Endothelial cell of umbilical vein (primary cell): ENCODE data around the gene SH3BGRL. TPM values are rescaled to one million over a fixed set of nuclear protein-coding genes. Genes with fewer than 3 reads are reported as not detected.

ENCODE experiments used
- BruUV-seq: library from RNA; stranded (reverse); fragments of 400-500 nt; replicated peaks from 2 replicates; lab custom pipeline; 2021; lab: Mats Ljungman, UMichigan
- CTCF ChIA-PET: fragments of 300-600, 350-600 bp; sonication (Branson Sonifier 250); formaldehyde crosslinking; loops from one replicate; lab custom pipeline; 2021; ENCODE audit warnings: antibody characterized with exemption, inconsistent platforms; lab: Charles Lee
- POLR2A ChIA-PET: fragments of 300-600, 350-600 bp; sonication (Branson Sonifier 250); formaldehyde crosslinking; loops from one replicate; lab custom pipeline; 2021; ENCODE audit warnings: antibody characterized with exemption, inconsistent platforms; lab: Charles Lee
- DNase-seq: peaks from one replicate; pipeline ENCODE4 v3.0.0-alpha.2; 2011; ENCODE audit warnings: low read depth, low spot score
- FAIRE-seq: peaks from 2 replicates; lab custom pipeline; 2011; peaks lifted over from hg19 to GRCh38; lab: Jason Lieb, UNC
- H2AFZ ChIP-seq: 2 replicates; pipeline ENCODE4 v1.6.0; 2012; ENCODE audit warnings: low read depth, low read length, control low read depth, inconsistent platforms
- H3K27ac ChIP-seq: 2 replicates; pipeline ENCODE4 v1.5.1; 2011; ENCODE audit warnings: low read depth, mild to moderate bottlenecking, control low read depth, low read length, moderate library complexity; ENCODE audit not compliant: insufficient read depth
- H3K27me3 ChIP-seq, 2 experiments: 2 replicates each; pipeline versions ENCODE4 v1.6.0 to v1.6.1; 2011; ENCODE audit warnings: low read length in 2 of 2, mixed read lengths in 1 of 2; ENCODE audit not compliant: control insufficient read depth in 2 of 2, insufficient read depth in 2 of 2
- H3K36me3 ChIP-seq, 2 experiments: 2 replicates in 1 of 2; 3 replicates in 1 of 2; pipeline ENCODE4 v1.5.1; 2011; ENCODE audit warnings: low read length in 2 of 2, mild to moderate bottlenecking in 1 of 2, moderate library complexity in 1 of 2; ENCODE audit not compliant: control insufficient read depth in 2 of 2, insufficient read depth in 2 of 2; ENCODE audit errors: extremely low read depth in 1 of 2
- H3K4me1 ChIP-seq: 3 replicates; pipeline ENCODE4 v1.5.1; 2011; ENCODE audit warnings: mild to moderate bottlenecking, low read length; ENCODE audit not compliant: control insufficient read depth, insufficient read depth; ENCODE audit errors: extremely low read depth
- H3K4me2 ChIP-seq: 2 replicates; pipeline ENCODE4 v1.6.1; 2011; ENCODE audit warnings: low read length, control low read depth, mixed read lengths; ENCODE audit not compliant: insufficient read depth
- H3K4me3 ChIP-seq, 3 experiments: fragments of 200-600 bp in 1 of 3; sonication (generic), shearing (Covaris generic) in 1 of 3; replicated peaks in 1 of 3; 2 replicates each; pipeline ENCODE4 v1.5.1; 2011 to 2016; ENCODE audit warnings: control low read depth in 3 of 3, low read length in 3 of 3, mild to moderate bottlenecking in 2 of 3, inconsistent platforms in 1 of 3, low read depth in 1 of 3, moderate library complexity in 1 of 3; ENCODE audit not compliant: insufficient read depth in 1 of 3
- H3K79me2 ChIP-seq: 2 replicates; pipeline ENCODE4 v1.6.0; 2012; ENCODE audit warnings: low read length, inconsistent platforms; ENCODE audit not compliant: control insufficient read depth, insufficient read depth
- H3K9ac ChIP-seq: replicated peaks from 2 replicates; pipeline ENCODE3; 2011; ENCODE audit warnings: low read length, control low read depth; ENCODE audit not compliant: insufficient read depth; ENCODE audit errors: extremely low read depth
- H3K9me1 ChIP-seq: replicated peaks from 3 replicates; pipeline ENCODE4 v1.6.0; 2011; ENCODE audit warnings: mild to moderate bottlenecking, low read length; ENCODE audit not compliant: control insufficient read depth, insufficient read depth; ENCODE audit errors: extremely low read depth
- H3K9me3 ChIP-seq: replicated peaks from 2 replicates; pipeline ENCODE4 v1.5.1; 2012; ENCODE audit warnings: low read length, inconsistent platforms; ENCODE audit not compliant: control insufficient read depth, insufficient read depth
- H4K20me1 ChIP-seq: replicated peaks from 2 replicates; pipeline ENCODE3; 2011; ENCODE audit warnings: mild to moderate bottlenecking, low read length; ENCODE audit not compliant: control insufficient read depth, insufficient read depth; ENCODE audit errors: extremely low read depth
- CTCF ChIP-seq, 2 donors: IDR thresholded peaks; 1 replicate in 1 of 2; 2 replicates in 1 of 2; pipeline ENCODE4 v1.5.1; 2011; ENCODE audit warnings: low read length in 2 of 2, mild to moderate bottlenecking in 2 of 2, moderate library complexity in 2 of 2, control low read depth in 1 of 2, inconsistent platforms in 1 of 2, low read depth in 1 of 2; ENCODE audit not compliant: insufficient read depth in 1 of 2; ENCODE audit errors: extremely low read depth in 1 of 2
- EZH2 ChIP-seq: IDR thresholded peaks from 2 replicates; pipeline ENCODE4 v1.6.1; 2012; ENCODE audit warnings: borderline replicate concordance, low read depth, mild to moderate bottlenecking, moderate library complexity, low read length, inconsistent platforms; ENCODE audit not compliant: severe bottlenecking
- FOS ChIP-seq: IDR thresholded peaks from 2 replicates; pipeline ENCODE4 v1.6.1; 2011; ENCODE audit warnings: mild to moderate bottlenecking, low read length, moderate library complexity, borderline replicate concordance; ENCODE audit not compliant: insufficient read depth
- GATA2 ChIP-seq: IDR thresholded peaks from 2 replicates; pipeline ENCODE4 v1.7.0; 2011; ENCODE audit warnings: low read depth, mild to moderate bottlenecking, moderate library complexity, mixed read lengths, low read length; ENCODE audit not compliant: insufficient read length, insufficient read depth
- JUN ChIP-seq: IDR thresholded peaks from 2 replicates; pipeline ENCODE4 v1.6.1; 2011; ENCODE audit warnings: borderline replicate concordance, low read depth; ENCODE audit not compliant: insufficient read length, insufficient read depth
- MYC ChIP-seq: IDR thresholded peaks from one replicate; pipeline ENCODE4 v1.6.1; 2011; ENCODE audit warnings: mild to moderate bottlenecking, low read depth, low read length
- POLR2A ChIP-seq: IDR thresholded peaks from 2 replicates; pipeline ENCODE4 v1.6.1; 2012; ENCODE audit warnings: low read depth, mild to moderate bottlenecking, control low read depth, low read length
- POLR2AphosphoS5 ChIP-seq: IDR thresholded peaks from 2 replicates; pipeline ENCODE4 v1.6.1; 2012; ENCODE audit warnings: low read depth, mild to moderate bottlenecking, control low read depth, low read length, moderate library complexity; ENCODE audit not compliant: insufficient read depth
- dilution Hi-C: fragments of 300-500 bp; cut with MboI; formaldehyde crosslinking; loops from one replicate; pipeline ENCODE4 v1.15.0; 2019; ENCODE audit warnings: low sequenced_read_pairs; ENCODE audit not compliant: extremely low pct_ligation_motif_present
- intact Hi-C: fragments of 100-400 bp; cut with micrococcal nuclease; formaldehyde crosslinking; loops from one replicate; pipeline ENCODE4 v1.10.0; 2022
- polyA plus RNA-seq, 4 experiments: library from polyadenylated mRNA; depleted of rRNA in 3 of 4; stranded (reverse) in 3 of 4; unstranded in 1 of 4; fragments of >200 nt; gene quantifications; 2 replicates each; pipeline versions ENCODE4 v1.2.1 to v1.2.3, GENCODE V29; 2011 to 2012; ENCODE audit warnings: missing spikeins in 1 of 4
- total RNA-seq: library from RNA; stranded (reverse); gene quantifications from 2 replicates; pipeline ENCODE4 v1.2.3, GENCODE V29; 2021
- TF ChIP-seq, protein P1 (sequence below): IDR thresholded peaks from 2 replicates; pipeline ENCODE4 v1.6.1; 2011; ENCODE audit not compliant: insufficient read depth, insufficient read length

Gene SH3BGRL
- total and polyA plus RNA-seq, 2 donors (not counting 3 experiments of a cell fraction or from before 2014, with no cell fraction given) = 45.6 to 65.7 TPM

- H3K4me3 ChIP-seq = no peak overlapping the region
- intact Hi-C loops = no loop called here
- no peaks in the 10 kb centered on the region for H4K20me1 ChIP-seq
- DNase-seq (no peak), FAIRE-seq (no peak)
- no peak overlapping the region for H3K9ac ChIP-seq
- H3K79me2 ChIP-seq = no peaks in the 10 kb centered on the region
- H3K4me2 ChIP-seq = no peak overlapping the region
- no peaks in the 10 kb centered on the region for H3K36me3 ChIP-seq
- no TSS peak for BruUV-seq
- no peak overlapping the region for H3K27ac ChIP-seq
- H3K27me3 ChIP-seq = no peaks in the 10 kb centered on the region
- no peak for TF ChIP-seq FOS
- no peak for TF ChIP-seq MYC
- TF ChIP-seq CTCF (IDR thresholded peaks at IDR 0.05; ENCODE audit: extremely low read depth in 1 of 2, insufficient read depth in 1 of 2, low read depth in 1 of 2, low read length in 2 of 2) = no peak
- TF ChIP-seq, protein P1, sequence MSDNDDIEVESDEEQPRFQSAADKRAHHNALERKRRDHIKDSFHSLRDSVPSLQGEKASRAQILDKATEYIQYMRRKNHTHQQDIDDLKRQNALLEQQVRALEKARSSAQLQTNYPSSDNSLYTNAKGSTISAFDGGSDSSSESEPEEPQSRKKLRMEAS = no peak
- TF ChIP-seq EZH2 = no peak
- no peak for TF ChIP-seq POLR2A
- TF ChIP-seq POLR2AphosphoS5 = no peak
- no peak for TF ChIP-seq JUN
- no peak for TF ChIP-seq GATA2
- CTCF ChIA-PET = no interaction called here
- dilution Hi-C loops = no loop called here
- no peaks in the 10 kb centered on the region for H3K9me1 ChIP-seq
- no peaks in the 10 kb centered on the region for H3K4me1 ChIP-seq
- no peak overlapping the region for H2AFZ ChIP-seq
- no peaks in the 10 kb centered on the region for H3K9me3 ChIP-seq
- POLR2A ChIA-PET = no interaction called here
These were observed 134.7 kb downstream of the SH3BGRL start for GRCh38 chrX:81336455-81337152.
